H1 (cell line): ENCODE results near the gene LAMB1. TPM values are rescaled to one million over a fixed set of nuclear protein-coding genes. Genes with fewer than 3 reads are reported as not detected.

Experiments used
- YY1 ChIP-seq: IDR thresholded peaks from 2 replicates; pipeline ENCODE4 v1.6.1; 2011; ENCODE audit warnings: low read depth, mild to moderate bottlenecking, low read length
- polyA plus RNA-seq, 7 experiments: library from polyadenylated mRNA; depleted of rRNA in 3 of 7; stranded (reverse) in 5 of 7; unstranded in 2 of 7; fragments of >200 nt in 5 of 7; fragments of 200-250 nt in 2 of 7; gene quantifications; 1 replicate in 5 of 7; 2 replicates in 1 of 7; 4 replicates in 1 of 7; pipeline versions ENCODE4 v1.2.1 to v1.2.3, GENCODE V29; 2011 to 2013; ENCODE audit warnings: missing spikeins in 2 of 7, mixed read lengths in 2 of 7
- total RNA-seq: library from RNA; stranded (reverse); fragmentation: NEBNext Ultra II Directional; extraction: Animal tissue kit (Norgen Biotek cat#: 25700); gene quantifications from 2 replicates; pipeline ENCODE4 v1.2.1, GENCODE V29; 2021

LAMB1 gene
- total and polyA plus RNA-seq, 2 of the 8 experiments (the other 6 are each of a cell fraction or from before 2014, with no cell fraction given) = 31.9 to 38.5 TPM

DNA sequence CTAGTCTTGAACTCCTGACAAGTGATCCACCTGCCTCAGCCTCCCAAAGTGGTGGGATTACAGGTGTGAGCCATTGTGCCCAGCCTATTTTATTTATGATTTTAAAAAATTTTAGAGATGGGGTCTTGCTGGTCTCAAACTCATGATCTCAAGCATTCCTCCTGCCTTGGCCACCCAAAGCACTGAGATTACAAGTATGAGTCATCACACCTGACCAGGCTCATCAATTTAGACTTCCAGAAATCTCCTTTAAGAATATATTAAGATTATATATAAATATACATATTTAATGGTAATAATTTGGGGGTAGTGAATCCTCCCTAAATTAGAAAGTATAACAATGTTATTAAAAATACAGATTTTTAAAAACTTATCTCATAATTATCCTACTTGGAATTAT, 29.1 kb downstream of the LAMB1 start (continued):
- no peak for TF ChIP-seq YY1
